ENCODE results near the gene ITGB3.

- TF ChIP-seq CTCF (IDR thresholded peaks at IDR 0.05 in 2 of 3, conservative IDR thresholded peaks at IDR 0.05 in 1 of 3; ENCODE audit: borderline replicate concordance in 1 of 3, insufficient read depth in 1 of 3, low read depth in 2 of 3, low read length in 2 of 3): no peak
- no peak for TF ChIP-seq ZNF274 (IDR thresholded peaks at IDR 0.05; ENCODE audit: low read depth, low read length)
- no peak for TF ChIP-seq POLR2A (IDR thresholded peaks at IDR 0.05; ENCODE audit: borderline replicate concordance, extremely low read depth, insufficient read depth, insufficient read length)
- TF ChIP-seq TCF7L2 (IDR thresholded peaks at IDR 0.05; ENCODE audit: borderline replicate concordance, extremely low read depth, insufficient read depth, insufficient read length): no peak
- TF ChIP-seq CEBPB (IDR thresholded peaks at IDR 0.05; ENCODE audit: low read depth): no peak
- TF ChIP-seq EZH2phosphoT487 (IDR thresholded peaks at IDR 0.05; ENCODE audit: borderline replicate concordance): no peak
- TF ChIP-seq RAD21 (IDR thresholded peaks at IDR 0.05; ENCODE audit: low read depth): no peak
- no peak for TF ChIP-seq SRF (IDR thresholded peaks at IDR 0.05; ENCODE audit: low read depth)
- TF ChIP-seq SP1 (IDR thresholded peaks at IDR 0.05; ENCODE audit: low read depth): no peak
- TF ChIP-seq ATF3 (IDR thresholded peaks at IDR 0.05): no peak
- TF ChIP-seq EZH2 (IDR thresholded peaks at IDR 0.05): no peak
- no peak for TF ChIP-seq REST (IDR thresholded peaks at IDR 0.05; ENCODE audit: low read depth)
- TF ChIP-seq FOSL1 (IDR thresholded peaks at IDR 0.05; ENCODE audit: low read depth): no peak
These were observed 48.2 kb downstream of the ITGB3 start for GRCh38 chr17:47301831-47302230.

All from HCT116 (cell line).